ENCODE measurements around the gene PCDHGB5.
"Not testable (repeated sequence)": the region's sequence is repeated elsewhere in the genome, so short reads cannot be mapped to it uniquely, and the experiment has no call there.

Gene PCDHGB5

DNA sequence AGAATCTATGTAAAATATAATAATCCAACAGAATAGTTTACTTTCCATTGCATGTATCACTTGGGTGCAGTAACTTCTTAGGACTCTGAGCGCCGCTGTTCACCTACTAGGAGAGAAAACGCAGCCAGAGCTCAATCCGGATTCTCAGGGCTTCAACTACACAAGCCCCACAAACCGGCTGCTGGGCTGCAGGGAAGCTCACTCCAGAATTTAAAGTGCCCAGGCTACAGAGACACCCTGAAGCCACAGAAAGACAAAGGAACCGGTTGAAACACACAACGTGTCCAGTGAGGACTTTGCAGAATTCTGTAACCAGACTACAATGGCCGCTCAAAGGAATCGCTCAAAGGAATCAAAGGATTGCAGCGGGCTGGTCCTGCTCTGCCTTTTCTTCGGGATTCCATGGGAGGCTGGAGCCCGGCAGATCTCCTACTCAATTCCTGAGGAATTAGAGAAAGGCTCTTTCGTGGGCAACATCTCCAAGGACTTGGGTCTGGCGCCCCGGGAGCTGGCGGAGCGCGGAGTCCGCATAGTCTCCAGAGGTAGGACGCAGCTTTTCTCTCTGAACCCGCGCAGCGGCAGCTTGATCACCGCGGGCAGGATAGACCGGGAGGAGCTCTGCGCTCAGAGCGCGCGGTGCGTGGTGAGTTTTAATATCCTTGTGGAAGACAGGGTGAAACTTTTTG is 15.2 kb downstream of the PCDHGB5 start, which contains the start of gene PCDHGA10:
TSS of gene PCDHGA10 (plus strand) at position 134 of the 686 bp plus-strand sequence. CDS start at position 323, 189 bp downstream.
- DNase-seq = peak; percentile 50 to 52

- DNase-seq = no peak
Observed at GRCh38 chr5:141413540-141414069, 15.9 kb downstream of the PCDHGB5 start.

GRCh38 chr5:141414548-141415274 is 17.0 kb downstream of the PCDHGB5 start:
- DNase-seq = not testable (repeated sequence)

GRCh38 chr5:141415275-141415618 is 17.5 kb downstream of the PCDHGB5 start:
- not testable (repeated sequence) for DNase-seq

GRCh38 chr5:141417494-141418172 is 19.9 kb downstream of the PCDHGB5 start, which contains the start of gene PCDHGB7:
TSS of gene PCDHGB7 (plus strand) at chr5:141417677. CDS start at chr5:141417860, 183 bp downstream.
- peak in 1 of 2 experiments; percentile 32 for DNase-seq

- no peak for DNase-seq
Observed at GRCh38 chr5:141419074-141419880, 21.5 kb downstream of the PCDHGB5 start.

DNA sequence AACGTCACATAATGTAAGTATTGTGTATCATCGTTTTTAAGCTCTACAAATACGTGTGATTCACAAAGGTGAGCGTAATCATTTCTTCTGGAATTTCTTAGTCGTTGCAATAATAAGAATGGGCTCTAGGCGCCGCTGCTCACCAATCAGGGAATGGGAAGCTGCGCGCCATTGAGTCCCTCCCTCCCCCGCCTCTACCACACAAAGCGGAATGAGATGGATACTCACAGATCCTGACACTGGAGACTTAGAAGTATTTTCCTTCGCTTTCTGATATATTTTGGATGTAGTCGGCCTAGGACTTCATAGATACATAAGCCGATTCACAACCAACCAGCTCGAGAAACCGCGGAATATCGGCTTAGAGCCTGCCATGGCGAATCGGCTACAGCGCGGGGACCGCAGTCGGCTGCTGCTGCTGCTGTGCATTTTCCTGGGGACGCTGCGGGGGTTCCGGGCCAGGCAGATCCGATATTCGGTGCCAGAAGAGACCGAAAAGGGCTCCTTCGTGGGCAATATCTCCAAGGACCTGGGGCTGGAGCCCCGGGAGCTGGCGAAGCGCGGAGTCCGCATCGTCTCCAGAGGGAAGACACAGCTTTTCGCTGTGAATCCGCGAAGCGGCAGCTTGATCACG is 23.2 kb downstream of the PCDHGB5 start, which contains the start of gene PCDHGA11:
TSS of gene PCDHGA11 (plus strand) at position 197 of the 634 bp plus-strand sequence. CDS start at position 374, 177 bp downstream.
- peak in 1 of 2 experiments; percentile 18 for DNase-seq

- DNase-seq = no peak
Observed at GRCh38 chr5:141421489-141421855, 23.7 kb downstream of the PCDHGB5 start.

GRCh38 chr5:141422742-141423291 is 25.1 kb downstream of the PCDHGB5 start:
- DNase-seq = no peak

DNA sequence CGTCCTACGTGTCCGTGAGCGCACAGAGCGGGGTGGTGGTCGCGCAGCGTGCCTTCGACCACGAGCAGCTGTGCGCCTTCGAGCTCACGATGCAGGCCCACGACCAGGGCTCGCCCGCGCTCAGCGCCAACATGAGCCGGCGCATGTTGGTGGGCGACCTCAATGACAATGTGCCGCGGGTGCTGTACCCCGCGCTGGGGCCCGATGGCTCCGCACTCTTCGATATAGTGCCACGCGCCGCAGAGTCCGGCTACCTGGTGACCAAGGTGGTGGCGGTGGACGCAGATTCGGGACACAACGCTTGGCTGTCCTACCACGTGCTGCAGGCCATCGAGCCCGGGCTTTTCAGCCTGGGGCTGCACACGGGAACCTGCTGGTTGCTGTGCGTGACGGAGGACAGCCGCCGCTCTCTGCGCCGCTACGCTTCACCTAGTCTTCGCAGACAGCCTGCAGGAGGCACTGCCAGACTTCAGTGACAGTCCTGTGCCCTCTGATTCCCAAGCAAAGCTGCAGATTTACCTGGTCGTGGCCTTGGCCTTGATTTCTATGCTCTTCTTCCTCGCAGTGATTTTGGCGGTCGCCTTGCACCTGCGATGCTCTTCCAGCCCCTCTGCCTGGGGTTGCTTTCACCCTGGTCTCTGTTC is 30.2 kb downstream of the PCDHGB5 start:
- no peak for DNase-seq

GRCh38 chr5:141430332-141431113 is 32.8 kb downstream of the PCDHGB5 start, which contains the start of gene PCDHGA12:
TSS of gene PCDHGA12 (plus strand) at chr5:141430507. CDS start at chr5:141430760, 253 bp downstream.
- DNase-seq = no peak

- DNase-seq = no peak
Observed at GRCh38 chr5:141431286-141431685, 33.5 kb downstream of the PCDHGB5 start.

DNA sequence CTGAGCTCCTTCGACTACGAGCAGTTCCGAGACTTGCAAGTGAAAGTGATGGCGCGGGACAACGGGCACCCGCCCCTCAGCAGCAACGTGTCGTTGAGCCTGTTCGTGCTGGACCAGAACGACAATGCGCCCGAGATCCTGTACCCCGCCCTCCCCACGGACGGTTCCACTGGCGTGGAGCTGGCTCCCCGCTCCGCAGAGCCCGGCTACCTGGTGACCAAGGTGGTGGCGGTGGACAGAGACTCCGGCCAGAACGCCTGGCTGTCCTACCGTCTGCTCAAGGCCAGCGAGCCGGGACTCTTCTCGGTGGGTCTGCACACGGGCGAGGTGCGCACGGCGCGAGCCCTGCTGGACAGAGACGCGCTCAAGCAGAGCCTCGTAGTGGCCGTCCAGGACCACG is 34.6 kb downstream of the PCDHGB5 start:
- DNase-seq = not testable (repeated sequence)

DNA sequence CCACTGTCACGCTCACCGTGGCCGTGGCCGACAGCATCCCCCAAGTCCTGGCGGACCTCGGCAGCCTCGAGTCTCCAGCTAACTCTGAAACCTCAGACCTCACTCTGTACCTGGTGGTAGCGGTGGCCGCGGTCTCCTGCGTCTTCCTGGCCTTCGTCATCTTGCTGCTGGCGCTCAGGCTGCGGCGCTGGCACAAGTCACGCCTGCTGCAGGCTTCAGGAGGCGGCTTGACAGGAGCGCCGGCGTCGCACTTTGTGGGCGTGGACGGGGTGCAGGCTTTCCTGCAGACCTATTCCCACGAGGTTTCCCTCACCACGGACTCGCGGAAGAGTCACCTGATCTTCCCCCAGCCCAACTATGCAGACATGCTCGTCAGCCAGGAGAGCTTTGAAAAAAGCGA is 35.0 kb downstream of the PCDHGB5 start:
- DNase-seq = not testable (repeated sequence)

- no peak for DNase-seq
Observed at GRCh38 chr5:141434006-141434405, 36.3 kb downstream of the PCDHGB5 start.

- no peak for DNase-seq
Observed at GRCh38 chr5:141437221-141437620, 39.5 kb downstream of the PCDHGB5 start.

- no peak for DNase-seq
Observed at GRCh38 chr5:141439411-141440141, 41.8 kb downstream of the PCDHGB5 start.

DNA sequence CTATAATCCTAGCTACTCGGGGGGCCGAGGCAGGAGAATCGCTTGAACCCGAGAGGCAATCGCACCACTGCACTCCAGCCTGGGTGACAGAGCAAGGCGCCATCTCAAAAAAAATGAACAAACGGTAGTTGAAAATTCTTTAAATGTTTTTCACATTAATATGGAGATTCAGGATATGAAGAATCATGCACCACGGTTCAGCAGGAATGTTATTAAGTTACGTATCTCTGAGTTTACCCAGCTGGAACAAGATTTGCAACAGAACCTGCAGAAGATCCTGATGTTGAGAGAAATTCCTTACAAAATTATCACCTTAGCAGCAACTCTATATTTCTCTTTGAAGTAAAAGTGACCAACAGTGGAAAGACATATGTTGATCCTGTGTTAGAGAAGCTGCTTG is 42.6 kb downstream of the PCDHGB5 start:
- no peak for DNase-seq

GRCh38 chr5:141441571-141442170 is 43.9 kb downstream of the PCDHGB5 start:
- no peak for DNase-seq

All from activated CD4-positive, alpha-beta T cell treated with anti-CD3 and anti-CD28 coated beads, Interleukin-2, amount 50 U/mL, for 4 hours (primary cell).